Endothelial cell of umbilical vein (primary cell): ENCODE measurements around the gene PCDHA3. TPM values are rescaled to one million over a fixed set of nuclear protein-coding genes. Genes with fewer than 3 reads are reported as not detected.

Experiments used
- BruUV-seq: library from RNA; stranded (reverse); fragments of 400-500 nt; replicated peaks from 2 replicates; lab custom pipeline; 2021; lab: Mats Ljungman, UMichigan
- CTCF ChIA-PET: fragments of 300-600, 350-600 bp; sonication (Branson Sonifier 250); formaldehyde crosslinking; loops from one replicate; lab custom pipeline; 2021; ENCODE audit warnings: antibody characterized with exemption, inconsistent platforms; lab: Charles Lee
- POLR2A ChIA-PET: fragments of 300-600, 350-600 bp; sonication (Branson Sonifier 250); formaldehyde crosslinking; loops from one replicate; lab custom pipeline; 2021; ENCODE audit warnings: antibody characterized with exemption, inconsistent platforms; lab: Charles Lee
- DNase-seq: peaks from one replicate; pipeline ENCODE4 v3.0.0-alpha.2; 2011; ENCODE audit warnings: low read depth, low spot score
- FAIRE-seq: peaks from 2 replicates; lab custom pipeline; 2011; peaks lifted over from hg19 to GRCh38; lab: Jason Lieb, UNC
- H2AFZ ChIP-seq: 2 replicates; pipeline ENCODE4 v1.6.0; 2012; ENCODE audit warnings: low read depth, low read length, control low read depth, inconsistent platforms
- H3K27ac ChIP-seq: 2 replicates; pipeline ENCODE4 v1.5.1; 2011; ENCODE audit warnings: low read depth, mild to moderate bottlenecking, control low read depth, low read length, moderate library complexity; ENCODE audit not compliant: insufficient read depth
- H3K27me3 ChIP-seq, 2 experiments: 2 replicates each; pipeline versions ENCODE4 v1.6.0 to v1.6.1; 2011; ENCODE audit warnings: low read length in 2 of 2, mixed read lengths in 1 of 2; ENCODE audit not compliant: control insufficient read depth in 2 of 2, insufficient read depth in 2 of 2
- H3K36me3 ChIP-seq, 2 experiments: 2 replicates in 1 of 2; 3 replicates in 1 of 2; pipeline ENCODE4 v1.5.1; 2011; ENCODE audit warnings: low read length in 2 of 2, mild to moderate bottlenecking in 1 of 2, moderate library complexity in 1 of 2; ENCODE audit not compliant: control insufficient read depth in 2 of 2, insufficient read depth in 2 of 2; ENCODE audit errors: extremely low read depth in 1 of 2
- H3K4me1 ChIP-seq: 3 replicates; pipeline ENCODE4 v1.5.1; 2011; ENCODE audit warnings: mild to moderate bottlenecking, low read length; ENCODE audit not compliant: control insufficient read depth, insufficient read depth; ENCODE audit errors: extremely low read depth
- H3K4me2 ChIP-seq: 2 replicates; pipeline ENCODE4 v1.6.1; 2011; ENCODE audit warnings: low read length, control low read depth, mixed read lengths; ENCODE audit not compliant: insufficient read depth
- H3K4me3 ChIP-seq, 3 experiments: fragments of 200-600 bp in 1 of 3; sonication (generic), shearing (Covaris generic) in 1 of 3; replicated peaks in 1 of 3; 2 replicates each; pipeline ENCODE4 v1.5.1; 2011 to 2016; ENCODE audit warnings: control low read depth in 3 of 3, low read length in 3 of 3, mild to moderate bottlenecking in 2 of 3, inconsistent platforms in 1 of 3, low read depth in 1 of 3, moderate library complexity in 1 of 3; ENCODE audit not compliant: insufficient read depth in 1 of 3
- H3K79me2 ChIP-seq: 2 replicates; pipeline ENCODE4 v1.6.0; 2012; ENCODE audit warnings: low read length, inconsistent platforms; ENCODE audit not compliant: control insufficient read depth, insufficient read depth
- H3K9ac ChIP-seq: replicated peaks from 2 replicates; pipeline ENCODE3; 2011; ENCODE audit warnings: low read length, control low read depth; ENCODE audit not compliant: insufficient read depth; ENCODE audit errors: extremely low read depth
- H3K9me1 ChIP-seq: replicated peaks from 3 replicates; pipeline ENCODE4 v1.6.0; 2011; ENCODE audit warnings: mild to moderate bottlenecking, low read length; ENCODE audit not compliant: control insufficient read depth, insufficient read depth; ENCODE audit errors: extremely low read depth
- H3K9me3 ChIP-seq: replicated peaks from 2 replicates; pipeline ENCODE4 v1.5.1; 2012; ENCODE audit warnings: low read length, inconsistent platforms; ENCODE audit not compliant: control insufficient read depth, insufficient read depth
- H4K20me1 ChIP-seq: replicated peaks from 2 replicates; pipeline ENCODE3; 2011; ENCODE audit warnings: mild to moderate bottlenecking, low read length; ENCODE audit not compliant: control insufficient read depth, insufficient read depth; ENCODE audit errors: extremely low read depth
- CTCF ChIP-seq, 2 donors: IDR thresholded peaks; 1 replicate in 1 of 2; 2 replicates in 1 of 2; pipeline ENCODE4 v1.5.1; 2011; ENCODE audit warnings: low read length in 2 of 2, mild to moderate bottlenecking in 2 of 2, moderate library complexity in 2 of 2, control low read depth in 1 of 2, inconsistent platforms in 1 of 2, low read depth in 1 of 2; ENCODE audit not compliant: insufficient read depth in 1 of 2; ENCODE audit errors: extremely low read depth in 1 of 2
- JUN ChIP-seq: IDR thresholded peaks from 2 replicates; pipeline ENCODE4 v1.6.1; 2011; ENCODE audit warnings: borderline replicate concordance, low read depth; ENCODE audit not compliant: insufficient read length, insufficient read depth
- MAX ChIP-seq: IDR thresholded peaks from 2 replicates; pipeline ENCODE4 v1.6.1; 2011; ENCODE audit not compliant: insufficient read depth, insufficient read length
- MYC ChIP-seq: IDR thresholded peaks from one replicate; pipeline ENCODE4 v1.6.1; 2011; ENCODE audit warnings: mild to moderate bottlenecking, low read depth, low read length
- dilution Hi-C: fragments of 300-500 bp; cut with MboI; formaldehyde crosslinking; loops from one replicate; pipeline ENCODE4 v1.15.0; 2019; ENCODE audit warnings: low sequenced_read_pairs; ENCODE audit not compliant: extremely low pct_ligation_motif_present
- intact Hi-C: fragments of 100-400 bp; cut with micrococcal nuclease; formaldehyde crosslinking; loops from one replicate; pipeline ENCODE4 v1.10.0; 2022
- polyA plus RNA-seq, 4 experiments: library from polyadenylated mRNA; depleted of rRNA in 3 of 4; stranded (reverse) in 3 of 4; unstranded in 1 of 4; fragments of >200 nt; gene quantifications; 2 replicates each; pipeline versions ENCODE4 v1.2.1 to v1.2.3, GENCODE V29; 2011 to 2012; ENCODE audit warnings: missing spikeins in 1 of 4
- total RNA-seq: library from RNA; stranded (reverse); gene quantifications from 2 replicates; pipeline ENCODE4 v1.2.3, GENCODE V29; 2021

The PCDHA3 gene
- total and polyA plus RNA-seq, 2 donors (not counting 3 experiments of a cell fraction or from before 2014, with no cell fraction given) = 0.07 to 0.09 TPM

GRCh38 chr5:140827704-140828361 lies 27.0 kb downstream of the PCDHA3 start, which contains the start of gene PCDHA6:
Gene PCDHA6 (plus strand): TSS chr5:140827960. CDS start chr5:140828092, 132 bp downstream.
- BruUV-seq = no TSS peak
- dilution Hi-C loops (no loop called here), intact Hi-C loops (no loop called here)
- TF ChIP-seq MAX (no peak), CTCF (IDR thresholded peaks at IDR 0.05; ENCODE audit: extremely low read depth in 1 of 2, insufficient read depth in 1 of 2, low read depth in 1 of 2, low read length in 2 of 2) (peak in 1 of 2 donors; percentile 4)
- Histone ChIP-seq H3K4me1 (no peaks in the 10 kb centered on the region), H3K79me2 (no peaks in the 10 kb centered on the region), H3K9ac (no peak within 1 kb of the TSS), H3K9me3 (no peaks in the 10 kb centered on the region), H3K4me2 (no peak within 1 kb of the TSS), H3K27ac (no peak within 1 kb of the TSS), H3K36me3 (no peaks in the 10 kb centered on the region), H3K9me1 (no peaks in the 10 kb centered on the region), H2AFZ (no peak within 1 kb of the TSS), H3K27me3 (no peaks in the 10 kb centered on the region), H3K4me3 (no peak within 1 kb of the TSS), H4K20me1 (no peaks in the 10 kb centered on the region)
- CTCF ChIA-PET = interaction anchor here (0.8 to 1.4 kb wide), 2 partner anchors 20 to 42 kb away, joined by 3 to 4 read pairs; partner anchors contain the start of gene PCDHA1
- POLR2A ChIA-PET = no interaction called here
- DNase-seq (peak; percentile 4), FAIRE-seq (no peak)

GRCh38 chr5:140828362-140828737 lies 27.5 kb downstream of the PCDHA3 start:
- no peaks in the 10 kb centered on the region for H3K36me3 ChIP-seq
- DNase-seq = no peak
- H3K27ac ChIP-seq = no peak overlapping the region
- dilution Hi-C loops = no loop called here
- H3K4me2 ChIP-seq = no peak overlapping the region
- no peaks in the 10 kb centered on the region for H3K4me1 ChIP-seq
- H4K20me1 ChIP-seq = no peaks in the 10 kb centered on the region
- no peaks in the 10 kb centered on the region for H3K79me2 ChIP-seq
- no peaks in the 10 kb centered on the region for H3K27me3 ChIP-seq
- ChIA-PET CTCF (interaction anchor here (0.8 to 1.4 kb wide), 2 partner anchors 19 to 43 kb away, joined by 3 to 4 read pairs; partner anchors contain the start of gene PCDHA1), POLR2A (no interaction called here)
- no TSS peak for BruUV-seq
- TF ChIP-seq MYC (no peak), JUN (no peak), CTCF (IDR thresholded peaks at IDR 0.05; ENCODE audit: extremely low read depth in 1 of 2, insufficient read depth in 1 of 2, low read depth in 1 of 2, low read length in 2 of 2) (no peak)
- no peak overlapping the region for H2AFZ ChIP-seq
- H3K9me1 ChIP-seq = no peaks in the 10 kb centered on the region
- intact Hi-C loops = no loop called here
- no peaks in the 10 kb centered on the region for H3K9me3 ChIP-seq
- no peak overlapping the region for H3K4me3 ChIP-seq
- no peak overlapping the region for H3K9ac ChIP-seq
- FAIRE-seq = no peak
